A549 treated with CpdA at 1 μM for 4 hours (cell line): ENCODE results near the gene CNMD. TPM values are rescaled to one million over a fixed set of nuclear protein-coding genes. Genes with fewer than 3 reads are reported as not detected.

Experiments used
- total RNA-seq: library from RNA; stranded (reverse); fragments of 200-300 nt; extraction: Qiagen RNA extraction; gene quantifications from 5 replicates; pipeline ENCODE4 v1.2.3, GENCODE V29; 2022; ENCODE audit warnings: low read depth

CNMD gene
- total RNA-seq = not detected in 5 replicates

GRCh38 chr13:52739468-52740071 lies at the start of gene CNMD:
Gene CNMD (minus strand): TSS chr13:52739820. CDS start chr13:52739701, 119 bp downstream.

Other genes with a start within 250 kb of the CNMD start
- gene HNRNPA1L2, start 97.4 kb downstream of the CNMD start, total RNA-seq = 5.1 to 7.0 TPM (median 6.0 TPM) in 5 replicates
- gene SUGT1, start 87.0 kb downstream of the CNMD start, total RNA-seq = 43.7 to 51.9 TPM (median 47.2 TPM) in 5 replicates
- gene PCDH8, start 108.8 kb upstream of the CNMD start, total RNA-seq = not detected in 5 replicates